MG63 (cell line): Measurements from ENCODE around the gene SORCS2. TPM values are rescaled to one million over a fixed set of nuclear protein-coding genes. Genes with fewer than 3 reads are reported as not detected.

Experiments
- DNase-seq: peaks from one replicate; pipeline ENCODE4 v3.0.0-alpha.2; 2020
- H3K27me3 ChIP-seq: fragments of 250-450 bp; sonication (Bioruptor Pico); 2 replicates; pipeline ENCODE4 v1.5.1; 2020; ENCODE audit warnings: mild to moderate bottlenecking, moderate library complexity
- H3K36me3 ChIP-seq: fragments of 250-450 bp; sonication (Bioruptor Pico); 2 replicates; pipeline ENCODE4 v1.5.1; 2020; ENCODE audit warnings: mild to moderate bottlenecking, moderate library complexity
- H3K4me3 ChIP-seq: fragments of 250-450 bp; sonication (Bioruptor Pico); 2 replicates; pipeline ENCODE4 v1.5.1; 2020; ENCODE audit warnings: mild to moderate bottlenecking, moderate library complexity
- H3K9me3 ChIP-seq: fragments of 250-450 bp; sonication (Bioruptor Pico); 2 replicates; pipeline ENCODE4 v1.5.1; 2020; ENCODE audit warnings: mild to moderate bottlenecking, moderate library complexity
- total RNA-seq: library from RNA; depleted of rRNA; stranded (reverse); fragments of >200 nt; shearing (Covaris generic); gene quantifications from 2 replicates; pipeline ENCODE4 v1.2.3, GENCODE V29; 2014; ENCODE audit warnings: low replicate concordance

SORCS2 gene
- total RNA-seq, 1 experiment from 2014 or later, result 1.5 TPM

DNA sequence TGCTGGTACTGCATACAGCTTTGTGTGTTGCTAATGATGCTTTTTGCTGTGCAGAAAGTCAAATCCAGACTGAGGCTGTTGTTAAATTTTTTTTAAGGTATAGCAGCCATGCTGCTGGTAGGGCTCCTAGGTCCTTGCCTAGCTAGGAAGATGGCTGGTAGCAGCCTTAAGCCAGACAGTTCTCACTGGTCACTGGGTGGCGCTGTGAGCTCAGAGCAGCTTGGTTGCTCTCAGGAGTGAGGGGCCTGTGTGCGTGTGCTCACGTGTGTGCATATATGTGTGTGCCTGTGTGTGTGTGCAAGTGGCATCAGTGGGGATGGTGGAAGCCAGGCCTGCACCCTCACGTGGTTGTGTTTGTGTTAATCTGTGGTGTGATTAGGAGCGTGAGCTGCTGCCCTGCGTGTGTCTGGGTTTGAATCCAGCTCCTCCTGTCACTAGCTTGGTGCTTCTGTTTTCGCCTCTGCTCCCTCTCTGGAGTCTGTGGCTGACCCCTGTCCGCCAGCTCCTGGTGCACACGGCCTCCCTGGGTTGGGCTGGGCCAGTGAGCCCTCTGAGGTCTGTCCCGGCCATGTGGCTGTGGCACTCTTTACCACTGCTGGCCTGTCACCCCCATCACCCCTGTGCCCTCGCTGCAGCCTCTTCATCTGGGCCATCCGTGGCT, 46.1 kb downstream of the SORCS2 start:
- H3K36me3 ChIP-seq, result no peaks in the 10 kb centered on the region
- no peaks in the 10 kb centered on the region for H3K9me3 ChIP-seq
- H3K4me3 ChIP-seq, result no peak overlapping the region
- no peak for DNase-seq
- no peaks in the 10 kb centered on the region for H3K27me3 ChIP-seq

DNA sequence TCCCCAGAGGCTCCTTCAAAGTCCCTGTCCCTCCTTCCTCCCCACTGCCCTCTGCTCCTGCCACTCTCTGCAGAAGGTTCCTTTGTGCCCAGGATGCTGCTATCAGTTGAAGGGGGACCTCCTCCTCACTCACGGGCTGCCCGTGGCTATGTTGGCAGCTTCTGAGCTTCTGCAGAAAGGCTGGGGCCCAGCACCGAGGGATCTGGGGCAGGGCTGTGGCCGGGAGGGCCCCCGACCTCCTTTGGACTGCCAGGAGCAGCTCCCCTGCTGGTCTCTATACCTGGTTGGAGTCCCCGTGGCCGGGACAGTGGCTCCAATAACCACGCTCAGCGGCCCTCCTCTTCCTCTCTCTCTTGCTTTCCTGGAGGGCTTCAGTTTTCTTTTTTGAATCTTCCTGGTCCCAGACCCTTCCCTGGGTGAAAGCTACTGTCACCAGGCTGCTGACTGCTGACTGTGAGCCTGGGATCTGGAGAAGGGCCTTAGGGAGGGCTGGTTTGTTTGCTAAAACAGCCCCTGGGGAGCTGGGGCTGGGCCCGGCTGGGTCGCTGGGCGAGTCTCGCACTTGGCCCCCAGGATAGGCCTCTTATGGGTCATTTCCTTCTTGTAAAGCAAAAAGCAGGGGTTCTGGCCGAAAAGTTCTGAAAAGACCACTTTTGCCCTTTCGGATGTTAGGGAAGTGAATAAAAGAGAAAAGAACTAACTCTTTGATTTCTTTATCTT, 46.9 kb downstream of the SORCS2 start:
- no peak overlapping the region for H3K4me3 ChIP-seq
- DNase-seq, result no peak
- H3K27me3 ChIP-seq, result no peaks in the 10 kb centered on the region
- no peaks in the 10 kb centered on the region for H3K36me3 ChIP-seq
- H3K9me3 ChIP-seq, result no peaks in the 10 kb centered on the region

DNA sequence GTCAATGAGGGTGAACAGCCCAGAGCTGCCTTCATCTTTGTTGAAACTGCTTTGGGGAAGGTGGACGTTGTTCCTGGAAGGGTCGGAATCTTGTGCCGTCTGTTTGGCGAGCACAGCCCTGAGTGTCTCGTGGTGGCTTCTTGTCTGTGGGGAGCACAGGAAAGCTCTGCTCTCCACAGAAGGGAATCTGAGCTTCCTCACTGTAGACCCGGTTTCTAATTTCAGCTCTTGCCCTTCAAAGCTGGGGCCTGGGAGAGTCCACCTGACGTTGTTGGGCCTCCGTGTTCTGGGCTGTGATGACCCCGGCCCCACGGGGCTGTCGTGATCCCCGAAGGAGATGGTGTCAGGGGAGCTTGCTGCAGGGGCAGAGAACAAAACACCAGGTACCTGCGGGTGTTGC, 47.5 kb downstream of the SORCS2 start:
- no peak for DNase-seq
- Histone ChIP-seq H3K4me3 (no peak overlapping the region), H3K27me3 (no peaks in the 10 kb centered on the region), H3K9me3 (no peaks in the 10 kb centered on the region), H3K36me3 (no peaks in the 10 kb centered on the region)

DNA sequence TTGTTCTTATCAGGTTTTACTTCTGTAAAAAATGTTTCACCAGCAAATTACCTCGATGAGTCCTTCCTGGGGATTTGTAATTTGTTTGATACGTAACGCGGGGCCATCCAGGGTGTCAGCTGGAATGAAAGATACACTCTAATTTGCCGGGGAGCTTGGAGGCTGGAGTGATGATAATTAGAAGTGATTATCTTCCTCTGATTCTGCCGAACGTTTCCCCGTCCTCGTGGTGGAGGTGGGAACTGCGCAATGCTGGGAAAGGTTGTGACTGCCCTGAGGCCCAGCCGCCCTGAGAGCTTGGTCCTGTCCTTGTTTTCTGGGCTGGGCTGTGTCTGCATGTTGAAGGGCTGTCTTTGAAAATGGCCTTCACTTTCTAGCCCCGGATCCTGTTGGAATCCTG, 48.0 kb downstream of the SORCS2 start:
- DNase-seq, result no peak
- Histone ChIP-seq H3K36me3 (no peaks in the 10 kb centered on the region), H3K27me3 (no peaks in the 10 kb centered on the region), H3K4me3 (no peak overlapping the region), H3K9me3 (no peaks in the 10 kb centered on the region)

DNA sequence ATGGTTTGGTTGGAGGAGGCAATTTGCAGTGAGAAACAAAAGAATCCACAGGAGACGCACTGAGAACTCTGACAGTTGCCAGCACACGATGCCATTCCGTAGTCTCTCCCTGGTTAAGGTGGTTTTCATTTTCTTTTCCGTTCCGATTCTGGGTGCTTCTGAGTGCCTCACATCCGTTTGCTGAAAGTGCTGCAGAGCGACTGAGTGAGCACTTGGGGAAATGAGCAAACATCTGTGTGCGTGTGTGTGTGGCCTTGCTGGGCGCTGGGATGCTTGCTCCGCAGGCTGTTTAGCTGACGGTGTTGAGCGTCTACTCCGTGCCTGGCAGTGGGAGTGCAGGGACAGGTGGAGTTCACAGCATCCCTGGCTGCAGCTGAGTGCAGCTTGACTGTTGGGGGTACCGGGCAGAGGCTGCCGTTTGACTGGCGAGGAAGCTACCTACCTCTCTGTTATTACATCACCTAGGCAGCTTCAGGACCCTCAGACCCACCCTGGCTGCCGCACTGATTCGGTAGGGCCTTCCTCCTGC, 49.3 kb downstream of the SORCS2 start:
- Histone ChIP-seq H3K4me3 (no peak overlapping the region), H3K9me3 (no peaks in the 10 kb centered on the region), H3K36me3 (no peaks in the 10 kb centered on the region), H3K27me3 (no peaks in the 10 kb centered on the region)
- DNase-seq, result no peak

DNA sequence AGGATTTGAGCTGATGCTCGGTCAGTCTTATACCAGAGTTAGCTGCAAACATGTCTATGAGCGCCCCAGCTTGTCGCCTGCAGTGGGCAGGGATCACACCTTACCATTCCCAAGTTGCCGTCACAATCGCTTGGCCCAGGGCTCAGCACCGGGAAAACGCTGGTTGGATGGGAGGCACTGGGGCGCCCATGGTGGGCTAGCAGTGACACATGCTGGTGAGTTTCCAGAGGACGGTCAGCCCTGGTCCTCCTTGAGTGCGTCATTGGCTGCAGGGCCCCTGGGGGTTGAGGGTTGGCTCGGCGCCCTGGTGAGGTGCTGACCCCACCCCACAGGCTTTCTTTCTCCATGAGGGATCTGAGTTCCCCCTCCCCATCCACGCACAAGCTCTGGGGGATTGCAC, 50.4 kb downstream of the SORCS2 start:
- DNase-seq, result no peak
- no peak overlapping the region for H3K4me3 ChIP-seq
- H3K9me3 ChIP-seq, result no peaks in the 10 kb centered on the region
- H3K27me3 ChIP-seq, result no peaks in the 10 kb centered on the region
- H3K36me3 ChIP-seq, result no peaks in the 10 kb centered on the region

DNA sequence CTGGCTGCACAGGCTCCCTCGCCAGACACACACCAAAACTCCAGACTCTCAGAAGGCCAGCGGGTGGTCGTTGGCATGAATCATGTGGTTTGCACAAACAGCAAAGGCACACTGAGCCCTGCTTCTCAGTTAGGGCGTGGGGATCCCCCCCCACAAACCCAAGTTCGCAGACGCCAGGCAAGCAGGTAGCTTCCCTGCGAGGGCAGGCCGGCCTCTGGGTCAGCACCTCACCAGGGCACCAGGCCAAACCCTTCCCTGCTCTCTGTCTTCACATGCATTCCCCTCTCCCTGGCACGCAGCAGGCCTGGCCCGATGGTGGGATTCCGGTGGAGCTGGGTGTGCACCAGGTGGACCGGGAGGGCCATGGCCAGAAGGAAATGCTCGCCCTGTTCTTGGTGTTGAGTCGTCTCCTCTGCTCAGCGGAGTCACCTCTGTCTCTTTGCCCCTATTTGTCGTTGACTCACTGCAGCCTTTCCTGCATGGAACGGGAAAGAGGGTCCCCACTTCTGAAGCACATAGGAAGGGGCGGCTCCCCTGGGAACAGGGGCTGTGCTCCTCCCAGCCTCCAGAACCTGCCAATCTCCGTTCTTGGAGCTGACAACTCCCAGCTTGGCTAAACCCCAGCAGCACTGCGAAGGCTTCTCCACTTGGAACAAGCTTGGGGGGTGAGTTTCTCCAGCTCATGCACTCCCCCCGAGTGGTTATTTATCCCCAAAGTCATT, 51.4 kb downstream of the SORCS2 start:
- Histone ChIP-seq H3K27me3 (no peaks in the 10 kb centered on the region), H3K36me3 (no peaks in the 10 kb centered on the region), H3K9me3 (no peaks in the 10 kb centered on the region), H3K4me3 (no peak overlapping the region)
- no peak for DNase-seq

DNA sequence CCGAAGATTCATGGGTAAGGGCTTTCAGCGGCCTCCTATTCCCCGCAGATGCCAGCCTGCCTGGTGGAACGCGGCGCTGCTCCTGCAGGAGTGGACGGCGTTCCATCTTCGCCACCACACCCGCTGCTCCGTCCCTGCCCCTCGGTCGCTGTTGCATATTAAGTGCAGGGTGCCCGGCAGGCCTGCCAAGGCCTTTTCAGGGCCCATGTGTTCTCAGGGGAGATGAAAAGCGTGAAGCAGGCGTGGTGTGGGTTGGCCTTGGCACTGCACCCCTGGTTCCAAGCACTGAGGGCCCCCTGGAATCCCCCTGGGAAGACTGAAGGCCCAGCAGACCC, 52.0 kb downstream of the SORCS2 start:
- DNase-seq, result no peak
- no peak overlapping the region for H3K4me3 ChIP-seq

DNA sequence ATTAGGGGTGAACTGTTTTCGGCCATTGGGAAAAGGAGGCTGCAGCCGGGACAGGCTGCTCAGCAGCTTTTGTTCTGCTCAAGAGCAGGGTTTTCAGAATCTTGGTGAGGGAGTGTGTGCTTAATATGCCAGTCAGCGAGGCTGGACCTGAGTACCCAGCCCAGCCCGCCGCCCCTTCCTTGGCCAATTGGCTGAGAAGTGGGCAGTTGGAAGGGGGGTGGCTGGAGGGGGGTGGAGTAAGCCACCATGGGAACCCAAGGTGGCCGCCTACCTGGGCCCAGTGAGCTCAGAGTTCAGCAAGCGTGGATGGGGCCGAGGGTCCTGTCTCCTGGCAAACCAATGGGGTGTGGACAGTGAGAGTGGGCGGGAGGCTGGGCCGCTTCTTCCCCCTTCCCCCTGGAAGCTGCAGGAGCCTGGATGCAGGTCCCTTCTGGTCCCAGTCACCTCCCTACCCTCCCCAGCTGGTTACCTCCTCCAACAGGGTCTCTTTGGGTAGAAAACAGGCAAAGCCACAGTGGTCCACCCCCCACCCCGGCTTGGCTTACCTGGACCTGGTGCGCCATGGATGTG, 52.5 kb downstream of the SORCS2 start:
- DNase-seq, result no peak
- Histone ChIP-seq H3K9me3 (no peaks in the 10 kb centered on the region), H3K4me3 (no peak overlapping the region), H3K27me3 (no peaks in the 10 kb centered on the region), H3K36me3 (no peaks in the 10 kb centered on the region)

More for the DNA sequence above, 52.0 kb downstream of the SORCS2 start:
- Histone ChIP-seq H3K9me3 (no peaks in the 10 kb centered on the region), H3K36me3 (no peaks in the 10 kb centered on the region), H3K27me3 (no peaks in the 10 kb centered on the region)

DNA sequence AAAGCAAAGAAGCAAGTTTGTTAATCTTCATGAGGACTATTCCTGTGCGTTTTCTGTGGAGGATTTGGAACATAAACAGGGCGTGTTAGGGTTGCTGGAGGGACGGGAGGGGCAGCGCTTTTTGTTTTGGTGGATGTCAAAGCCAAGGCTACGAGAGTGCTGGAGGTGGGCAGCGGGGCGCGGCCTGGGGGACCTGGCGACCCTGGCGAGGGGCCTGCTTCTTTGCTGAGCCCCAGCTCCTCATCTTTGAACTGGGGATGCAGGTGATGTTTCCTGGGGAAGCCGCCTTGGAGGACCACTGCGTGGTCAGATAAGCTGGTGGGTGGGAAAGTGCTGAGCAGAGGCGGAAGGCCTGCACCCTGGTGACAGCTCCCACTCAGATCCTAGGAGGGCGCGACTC, 55.2 kb downstream of the SORCS2 start:
- Histone ChIP-seq H3K9me3 (no peaks in the 10 kb centered on the region), H3K36me3 (no peaks in the 10 kb centered on the region), H3K27me3 (no peaks in the 10 kb centered on the region), H3K4me3 (no peak overlapping the region)
- DNase-seq, result no peak

DNA sequence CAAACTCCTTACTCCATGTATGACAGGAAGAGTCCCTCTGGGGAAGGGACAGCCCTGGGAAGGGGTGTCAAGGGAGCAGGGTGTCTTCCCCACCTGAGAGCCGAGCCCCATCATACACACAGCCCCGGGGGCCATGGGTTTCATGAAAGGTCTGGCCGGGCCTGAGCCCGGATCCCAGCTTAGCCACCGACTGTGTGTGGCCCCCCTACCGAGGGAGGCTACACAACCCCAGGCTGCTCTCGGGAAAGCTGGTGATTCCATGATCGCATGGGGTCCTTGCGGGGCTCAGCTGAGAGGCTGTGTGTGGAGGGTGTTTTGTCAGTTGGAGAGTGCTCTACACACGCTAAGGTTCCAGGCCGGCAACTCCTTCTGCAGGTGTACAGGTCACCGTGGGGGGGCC, 55.6 kb downstream of the SORCS2 start:
- Histone ChIP-seq H3K27me3 (no peaks in the 10 kb centered on the region), H3K36me3 (no peaks in the 10 kb centered on the region), H3K9me3 (no peaks in the 10 kb centered on the region), H3K4me3 (no peak overlapping the region)
- DNase-seq, result no peak

DNA sequence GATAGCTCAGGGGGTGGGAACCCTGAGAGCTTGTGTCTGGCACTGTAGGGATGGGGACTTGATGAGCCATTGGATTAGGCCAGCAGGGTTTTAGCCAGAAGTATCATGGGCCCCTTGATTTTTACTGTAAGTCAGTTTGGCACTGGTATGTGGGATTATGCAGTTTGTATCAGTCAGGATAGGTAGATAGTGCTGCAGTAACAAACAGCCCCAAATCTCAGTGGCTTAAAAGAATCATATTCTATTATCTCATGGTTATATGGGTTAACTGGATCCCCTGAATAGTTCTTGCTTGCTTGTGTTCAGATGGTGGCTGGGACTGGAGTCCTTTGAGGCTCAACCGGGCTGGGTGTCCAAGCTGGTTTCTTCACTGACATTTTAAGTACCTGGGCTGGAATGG, 56.5 kb downstream of the SORCS2 start:
- no peak for DNase-seq
- H3K4me3 ChIP-seq, result no peak overlapping the region
- no peaks in the 10 kb centered on the region for H3K36me3 ChIP-seq
- H3K9me3 ChIP-seq, result no peaks in the 10 kb centered on the region
- no peaks in the 10 kb centered on the region for H3K27me3 ChIP-seq

DNA sequence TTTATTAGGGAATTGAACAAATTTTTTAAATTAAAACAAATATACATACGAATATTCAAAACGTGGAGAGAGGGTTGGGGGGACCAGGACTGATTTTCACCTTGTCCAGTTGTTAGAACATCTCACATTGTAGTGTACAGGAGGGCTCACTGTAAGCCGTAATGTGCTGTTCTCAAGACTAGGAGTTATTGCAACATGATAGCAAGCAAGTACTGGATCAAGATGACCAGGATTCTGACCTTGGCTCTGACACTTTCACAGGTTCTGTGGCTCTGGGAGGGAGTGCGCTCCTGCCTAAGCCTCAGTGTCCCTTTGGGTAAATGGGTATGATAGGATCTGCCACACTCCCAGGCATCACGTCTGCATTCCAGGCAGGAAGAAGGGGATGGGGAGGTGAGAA, 59.0 kb downstream of the SORCS2 start:
- Histone ChIP-seq H3K9me3 (no peaks in the 10 kb centered on the region), H3K36me3 (no peaks in the 10 kb centered on the region), H3K27me3 (no peaks in the 10 kb centered on the region), H3K4me3 (no peak overlapping the region)
- no peak for DNase-seq

DNA sequence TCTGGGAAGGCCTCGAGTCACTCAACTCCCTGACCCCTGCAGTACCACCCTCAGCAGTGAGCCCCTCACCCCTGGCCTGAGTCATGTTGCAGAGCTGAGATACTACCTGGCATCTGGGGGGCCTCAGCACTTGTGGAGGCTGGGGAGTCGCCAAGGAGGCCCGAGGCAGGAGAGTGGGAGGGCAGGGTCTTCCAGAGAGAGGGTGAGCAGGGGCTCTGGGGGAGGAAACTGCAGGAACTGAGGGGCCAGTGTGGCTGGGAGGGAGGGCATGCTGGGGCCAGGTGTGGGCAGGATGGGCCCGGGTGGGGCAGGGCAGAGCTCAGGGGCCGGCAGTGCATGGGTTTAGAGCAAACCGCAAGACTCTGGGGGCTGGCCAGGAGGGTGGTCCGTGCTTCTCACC, 59.7 kb downstream of the SORCS2 start:
- no peak for DNase-seq
- Histone ChIP-seq H3K27me3 (no peaks in the 10 kb centered on the region), H3K9me3 (no peaks in the 10 kb centered on the region), H3K36me3 (no peaks in the 10 kb centered on the region), H3K4me3 (no peak overlapping the region)

DNA sequence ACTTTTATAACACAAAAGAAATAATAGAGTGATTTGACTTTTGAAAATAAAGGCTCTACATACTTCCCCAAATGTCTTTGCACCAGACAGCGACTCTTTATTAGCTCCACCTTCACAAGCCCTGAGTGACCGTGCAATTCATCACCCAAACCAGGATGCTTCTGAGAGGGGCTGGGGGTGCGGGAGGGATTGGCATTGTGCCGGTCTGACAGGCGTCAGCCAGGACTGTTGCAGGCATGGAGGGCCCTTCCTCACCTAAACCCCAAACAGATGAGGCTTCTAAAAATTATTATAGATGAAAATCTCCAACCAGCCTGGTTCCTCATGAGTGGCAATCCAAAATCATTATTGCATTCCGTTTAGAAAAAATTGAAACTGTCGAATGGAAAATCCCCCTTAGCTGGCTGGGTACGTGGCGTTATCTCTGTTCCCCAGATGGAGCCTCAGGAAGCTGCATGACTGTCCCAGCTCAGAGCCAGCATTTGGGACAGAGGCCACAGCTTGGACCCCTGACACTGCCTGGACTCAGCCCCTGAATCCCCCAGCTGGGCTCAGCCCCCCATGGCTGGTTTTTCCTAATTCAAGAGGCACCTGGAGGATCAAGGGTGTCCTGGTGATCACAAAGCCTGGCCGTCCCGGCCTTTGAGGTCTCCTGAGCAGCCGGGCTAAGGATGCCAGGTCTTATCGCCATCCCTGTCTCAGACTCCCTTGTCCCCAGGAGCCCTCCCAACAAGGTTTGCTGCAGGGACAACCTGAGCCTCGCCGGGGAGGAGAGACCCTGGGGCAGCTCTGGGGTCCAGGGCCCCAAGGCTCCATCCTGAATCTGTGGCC, 60.4 kb downstream of the SORCS2 start:
- Histone ChIP-seq H3K27me3 (no peaks in the 10 kb centered on the region), H3K9me3 (no peaks in the 10 kb centered on the region)
- no peak for DNase-seq

DNA sequence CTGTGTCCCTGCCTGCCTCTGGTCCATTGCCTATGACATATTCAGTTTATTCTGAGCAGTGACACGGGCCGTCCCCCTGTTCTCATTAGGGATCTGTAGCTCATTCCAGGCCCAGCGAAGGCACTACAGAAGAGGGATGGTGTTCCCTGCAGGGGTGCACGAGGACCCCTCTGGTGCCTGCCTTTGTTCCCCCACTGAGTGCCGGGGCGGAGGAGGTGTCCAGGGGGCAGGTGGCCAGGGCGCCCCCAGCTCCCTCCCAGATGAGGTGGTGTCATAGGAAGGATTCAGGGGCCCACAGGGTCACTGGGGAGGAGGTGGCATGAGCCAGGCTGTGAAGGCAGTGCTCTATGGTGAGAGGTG, 61.0 kb downstream of the SORCS2 start:
- H3K27me3 ChIP-seq, result no peaks in the 10 kb centered on the region
- no peak overlapping the region for H3K4me3 ChIP-seq
- DNase-seq, result no peak
- H3K9me3 ChIP-seq, result no peaks in the 10 kb centered on the region
- no peaks in the 10 kb centered on the region for H3K36me3 ChIP-seq

More for the DNA sequence above, 60.4 kb downstream of the SORCS2 start:
- Histone ChIP-seq H3K4me3 (no peak overlapping the region), H3K36me3 (no peaks in the 10 kb centered on the region)

DNA sequence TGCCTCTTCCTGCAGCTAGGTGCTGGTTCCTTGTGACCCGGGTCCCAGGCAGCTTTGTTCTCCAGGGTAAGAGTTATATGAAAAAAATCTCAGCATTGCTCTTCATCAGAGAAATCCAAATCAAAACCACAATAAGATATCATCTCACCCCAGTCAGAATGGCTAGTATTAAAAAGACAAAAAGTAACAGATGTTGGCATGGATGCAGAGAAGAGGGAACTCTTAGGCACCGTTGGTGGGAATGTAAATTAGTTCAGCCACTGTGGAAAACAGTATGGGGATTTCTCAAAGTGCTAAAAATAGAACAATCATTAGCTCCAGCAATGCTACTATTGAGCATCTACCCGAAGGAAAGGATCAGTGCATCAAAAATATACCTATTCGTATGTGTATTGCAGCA, 61.5 kb downstream of the SORCS2 start:
- H3K9me3 ChIP-seq, result no peaks in the 10 kb centered on the region
- H3K27me3 ChIP-seq, result no peaks in the 10 kb centered on the region
- no peaks in the 10 kb centered on the region for H3K36me3 ChIP-seq
- H3K4me3 ChIP-seq, result no peak overlapping the region
- DNase-seq, result no peak
